GM23338 (cell line): Measurements from ENCODE around the gene IL23R. TPM values are rescaled to one million over a fixed set of nuclear protein-coding genes. Genes with fewer than 3 reads are reported as not detected.
A peak's percentile ranks its signal among the peaks of the same experiment; 100 is the strongest.

ENCODE experiments used
- ATAC-seq: fragments of 200-7000 bp; cut with Tn5 transposase; 3 replicates; pipeline ENCODE4 v1.9.1; 2020
- DNase-seq: peaks from one replicate; pipeline ENCODE4 v3.0.0-alpha.2; 2015; ENCODE audit warnings: low spot score
- H2AFZ ChIP-seq: fragments of 200-600 bp; sonication (generic); 2 replicates; pipeline ENCODE4 v1.8.0; 2016; ENCODE audit warnings: antibody characterized with exemption, mild to moderate bottlenecking, moderate library complexity
- H3F3A ChIP-seq: fragments of 200-600 bp; sonication (generic); replicated peaks from 2 replicates; pipeline ENCODE4 v1.8.0; 2017; ENCODE audit warnings: antibody characterized with exemption, mixed run types, low read depth
- H3K27ac ChIP-seq: fragments of 200-600 bp; sonication (generic); 2 replicates; pipeline ENCODE4 v1.6.1; 2016; ENCODE audit warnings: low read depth
- H3K27me3 ChIP-seq: fragments of 200-600 bp; sonication (generic); 2 replicates; pipeline ENCODE4 v1.8.0; 2016; ENCODE audit warnings: mild to moderate bottlenecking, mixed run types, moderate library complexity; ENCODE audit not compliant: insufficient read depth
- H3K36me3 ChIP-seq: fragments of 200-600 bp; sonication (generic); 2 replicates; pipeline ENCODE4 v1.8.0; 2016; ENCODE audit warnings: mild to moderate bottlenecking; ENCODE audit not compliant: insufficient read depth
- H3K4me1 ChIP-seq: fragments of 200-600 bp; sonication (generic); 2 replicates; pipeline ENCODE4 v1.8.0; 2016; ENCODE audit warnings: mild to moderate bottlenecking, moderate library complexity; ENCODE audit not compliant: insufficient read depth
- H3K4me2 ChIP-seq: fragments of 200-600 bp; sonication (generic); 2 replicates; pipeline ENCODE4 v1.7.1; 2017; ENCODE audit warnings: mixed run types
- H3K4me3 ChIP-seq: fragments of 200-600 bp; sonication (generic); 2 replicates; pipeline ENCODE4 v1.6.1; 2016; ENCODE audit warnings: mixed run types
- H3K79me2 ChIP-seq: fragments of 200-600 bp; sonication (generic); replicated peaks from 2 replicates; pipeline ENCODE4 v1.8.0; 2017; ENCODE audit warnings: mild to moderate bottlenecking; ENCODE audit not compliant: insufficient read depth
- H3K9me2 ChIP-seq: fragments of 200-600 bp; sonication (generic); 2 replicates; pipeline ENCODE4 v1.8.0; 2017; ENCODE audit not compliant: insufficient read depth
- H4K20me1 ChIP-seq: fragments of 200-600 bp; sonication (generic); replicated peaks from 2 replicates; pipeline ENCODE4 v1.8.0; 2017; ENCODE audit warnings: mild to moderate bottlenecking; ENCODE audit not compliant: insufficient read depth
- H3K27ac Mint-ChIP-seq: 2 replicates; pipeline ENCODE4 v1.8.0; 2020; ENCODE audit warnings: inconsistent platforms, mild to moderate bottlenecking, moderate library complexity, mixed read lengths
- H3K27me3 Mint-ChIP-seq: 3 replicates; pipeline ENCODE4 v1.8.0; 2022; ENCODE audit warnings: low read depth, mild to moderate bottlenecking, moderate library complexity, mixed read lengths, inconsistent platforms; ENCODE audit not compliant: insufficient read depth, poor library complexity
- H3K36me3 Mint-ChIP-seq: 3 replicates; pipeline ENCODE4 v1.8.0; 2021; ENCODE audit warnings: low read depth, mild to moderate bottlenecking, inconsistent platforms, moderate library complexity, mixed read lengths
- H3K4me1 Mint-ChIP-seq: 3 replicates; pipeline ENCODE4 v1.8.0; 2020; ENCODE audit warnings: mild to moderate bottlenecking, inconsistent platforms, mixed read lengths
- H3K4me3 Mint-ChIP-seq: 3 replicates; pipeline ENCODE4 v1.8.0; 2021; ENCODE audit warnings: moderate library complexity, mild to moderate bottlenecking, inconsistent platforms, mixed read lengths
- H3K9me3 Mint-ChIP-seq: 3 replicates; pipeline ENCODE4 v1.8.0; 2020; ENCODE audit warnings: moderate library complexity, mild to moderate bottlenecking, inconsistent platforms, mixed read lengths
- ETS1 ChIP-seq: IDR thresholded peaks from 2 replicates; pipeline ENCODE4 v1.6.1; 2016; ENCODE audit warnings: antibody characterized with exemption
- EZH2 ChIP-seq: fragments of 200-600 bp; sonication (generic); IDR thresholded peaks from one replicate; pipeline ENCODE4 v1.8.0; 2017; ENCODE audit warnings: antibody characterized with exemption, mild to moderate bottlenecking, low read depth; ENCODE audit not compliant: unreplicated experiment
- NANOG ChIP-seq: IDR thresholded peaks from 2 replicates; pipeline ENCODE4 v1.6.1; 2016; ENCODE audit warnings: antibody characterized with exemption, borderline replicate concordance
- POLR2AphosphoS5 ChIP-seq: IDR thresholded peaks from 2 replicates; pipeline ENCODE4 v1.6.1; 2016; ENCODE audit warnings: antibody characterized with exemption, low read depth
- STAT1 ChIP-seq: IDR thresholded peaks from one replicate; pipeline ENCODE4 v1.6.1; 2016; ENCODE audit warnings: antibody characterized with exemption; ENCODE audit not compliant: unreplicated experiment
- ZNF331 ChIP-seq: fragments of 250-450 bp; sonication (Bioruptor Pico); IDR thresholded peaks from 2 replicates; pipeline ENCODE4 v1.5.0; 2020; ENCODE audit warnings: low read depth, mild to moderate bottlenecking, moderate library complexity
- ZNF462 ChIP-seq: fragments of 250-450 bp; sonication (Bioruptor Pico); IDR thresholded peaks from 2 replicates; pipeline ENCODE4 v1.5.0; 2020; ENCODE audit warnings: mild to moderate bottlenecking, moderate library complexity
- polyA plus RNA-seq: library from polyadenylated mRNA; unstranded; fragments of >200 nt; fragmentation: Nextera tagmentation; extraction: Ambion mirVana; gene quantifications from 2 replicates; pipeline ENCODE4 v1.2.1, GENCODE V29; 2016
- total RNA-seq: library from RNA; depleted of rRNA; stranded (reverse); fragments of >200 nt; shearing (Covaris generic); gene quantifications from 2 replicates; pipeline ENCODE4 v1.2.3, GENCODE V29; 2014

The IL23R gene
- total and polyA plus RNA-seq, 2 experiments from 2014 or later, result not detected

- Histone ChIP-seq H3K27me3 (no peaks in the 10 kb centered on the region), H3K4me2 (no peak overlapping the region), H3K9me2 (no peaks in the 10 kb centered on the region), H3K79me2 (no peaks in the 10 kb centered on the region), H4K20me1 (no peaks in the 10 kb centered on the region), H3K27ac (no peak overlapping the region), H2AFZ (0 out of 2 replicates have a peak overlapping the region, but pooled peaks have one; percentile 25), H3K36me3 (no peaks in the 10 kb centered on the region), H3K4me1 (peaks cover 8% of the 10 kb centered on the region), H3K4me3 (no peak overlapping the region), H3F3A (no peaks in the 10 kb centered on the region)
- Mint-ChIP-seq H3K27ac (no peak overlapping the region), H3K9me3 (no peaks in the 10 kb centered on the region), H3K4me3 (no peak overlapping the region), H3K36me3 (no peaks in the 10 kb centered on the region), H3K4me1 (peaks cover 13% of the 10 kb centered on the region), H3K27me3 (peaks cover 2% of the 10 kb centered on the region)
- ATAC-seq, result no peak
- DNase-seq, result no peak
- TF ChIP-seq ZNF331 (CRISPR knock-in tag) (no peak), ZNF462 (CRISPR knock-in tag) (no peak), ETS1 (no peak), EZH2 (no peak), NANOG (no peak), STAT1 (no peak), POLR2AphosphoS5 (no peak)
Measured at GRCh38 chr1:67138813-67139499, 27.3 kb upstream of the IL23R start.
